ENCODE measurements around the gene CAMKMT. TPM values are rescaled to one million over a fixed set of nuclear protein-coding genes. Genes with fewer than 3 reads are reported as not detected.

CAMKMT gene
- total RNA-seq, 1 donor from 2014 or later, result 5.8 TPM

GRCh38 chr2:44817673-44818335, 456.1 kb downstream of the CAMKMT start:
- H3K27me3 ChIP-seq (ENCODE audit: control insufficient read depth, insufficient read depth, low read length), result peaks cover 15% of the 10 kb centered on the region
- TF ChIP-seq CTCF (IDR thresholded peaks at IDR 0.05; ENCODE audit: insufficient read depth, low read length, poor library complexity, severe bottlenecking), result no peak
- no peak for DNase-seq (ENCODE audit: low read depth)
- H3K4me3 ChIP-seq (ENCODE audit: low read depth, low read length), result no peak overlapping the region
- H3K36me3 ChIP-seq (ENCODE audit: control insufficient read depth, insufficient read depth, low read length), result no peaks in the 10 kb centered on the region

DNA sequence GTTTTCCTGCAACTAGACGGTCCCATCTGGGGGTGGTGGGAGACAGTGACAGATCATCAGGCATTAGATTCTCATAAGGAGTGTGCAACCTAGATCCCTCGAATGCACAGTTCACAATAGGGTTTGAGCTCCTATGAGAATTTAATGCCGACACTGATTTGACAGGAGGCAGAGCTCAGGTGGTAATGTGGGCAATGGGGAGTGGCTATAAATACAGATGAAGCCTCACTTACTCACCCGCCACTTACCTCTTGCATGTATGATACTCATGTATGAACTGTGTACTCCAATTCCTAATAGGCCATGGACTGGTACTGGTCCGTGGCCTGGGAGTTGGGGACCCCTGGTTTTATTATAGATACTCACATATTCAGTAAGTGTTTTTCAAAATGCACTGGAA, 457.3 kb downstream of the CAMKMT start:
- TF ChIP-seq CTCF (IDR thresholded peaks at IDR 0.05; ENCODE audit: insufficient read depth, low read length, poor library complexity, severe bottlenecking), result no peak
- no peak for DNase-seq (ENCODE audit: low read depth)
- no peaks in the 10 kb centered on the region for H3K36me3 ChIP-seq (ENCODE audit: control insufficient read depth, insufficient read depth, low read length)
- H3K27me3 ChIP-seq (ENCODE audit: control insufficient read depth, insufficient read depth, low read length), result peaks cover 11% of the 10 kb centered on the region
- H3K4me3 ChIP-seq (ENCODE audit: low read depth, low read length), result no peak overlapping the region

- Histone ChIP-seq H3K27me3 (ENCODE audit: control insufficient read depth, insufficient read depth, low read length) (peaks cover 6% of the 10 kb centered on the region), H3K36me3 (ENCODE audit: control insufficient read depth, insufficient read depth, low read length) (no peaks in the 10 kb centered on the region), H3K4me3 (ENCODE audit: low read depth, low read length) (no peak overlapping the region)
- no peak for DNase-seq (ENCODE audit: low read depth)
- TF ChIP-seq CTCF (IDR thresholded peaks at IDR 0.05; ENCODE audit: insufficient read depth, low read length, poor library complexity, severe bottlenecking), result no peak
These were observed 459.8 kb downstream of the CAMKMT start for GRCh38 chr2:44821500-44821899.

- no peak for TF ChIP-seq CTCF (IDR thresholded peaks at IDR 0.05; ENCODE audit: insufficient read depth, low read length, poor library complexity, severe bottlenecking)
- Histone ChIP-seq H3K4me3 (ENCODE audit: low read depth, low read length) (no peak overlapping the region), H3K27me3 (ENCODE audit: control insufficient read depth, insufficient read depth, low read length) (peaks cover 4% of the 10 kb centered on the region), H3K36me3 (ENCODE audit: control insufficient read depth, insufficient read depth, low read length) (no peaks in the 10 kb centered on the region)
- no peak for DNase-seq (ENCODE audit: low read depth)
These were observed 460.4 kb downstream of the CAMKMT start for GRCh38 chr2:44822174-44822573.

Other genes with a start within 250 kb of the CAMKMT start
- 22.7 TPM in 2 replicates for gene PPM1B, start 193.1 kb upstream of the CAMKMT start, total RNA-seq
- 0.34 and 0.92 TPM in 2 replicates for gene SLC3A1, start 86.5 kb upstream of the CAMKMT start, total RNA-seq
- gene PREPL, start 453 bp upstream of the CAMKMT start, total RNA-seq, result 22.7 and 24.0 TPM in 2 replicates

All from kidney epithelial cell (primary cell).